Natural killer cell (primary cell): ENCODE results near the gene ITGB2. TPM values are rescaled to one million over a fixed set of nuclear protein-coding genes. Genes with fewer than 3 reads are reported as not detected.

Experiments
- ATAC-seq, 3 donors: fragments of 150-1000 bp in 2 of 3; fragments of 200-7000 bp in 1 of 3; cut with Tn5 transposase; 1 replicate in 1 of 3; 2 replicates in 2 of 3; pipeline ENCODE4 v1.10.0; 2021; ENCODE audit warnings: mild to moderate bottlenecking in 2 of 3, moderate library complexity in 2 of 3
- DNase-seq, 2 donors: peaks; one replicate each; pipeline versions ENCODE4 v3.0.0 to v3.0.0-alpha.2; 2013 to 2021; ENCODE audit warnings: mixed read lengths in 1 of 2
- H3K27ac ChIP-seq: one replicate; pipeline ENCODE4 v1.5.1; 2013; ENCODE audit warnings: mild to moderate bottlenecking, low read length
- H3K27me3 ChIP-seq: one replicate; pipeline ENCODE4 v1.6.1; 2013; ENCODE audit warnings: low read length; ENCODE audit not compliant: control insufficient read depth, insufficient read depth
- H3K36me3 ChIP-seq: one replicate; pipeline ENCODE4 v1.6.1; 2013; ENCODE audit warnings: low read length; ENCODE audit not compliant: control insufficient read depth, insufficient read depth
- H3K4me1 ChIP-seq: one replicate; pipeline ENCODE4 v1.6.1; 2013; ENCODE audit warnings: low read length; ENCODE audit not compliant: control insufficient read depth, insufficient read depth
- H3K4me3 ChIP-seq: one replicate; pipeline ENCODE4 v1.5.1; 2013; ENCODE audit warnings: low read length
- H3K9me3 ChIP-seq: one replicate; pipeline ENCODE4 v1.6.1; 2013; ENCODE audit warnings: low read length; ENCODE audit not compliant: control insufficient read depth, insufficient read depth
- H3K27ac Mint-ChIP-seq, 2 donors: one replicate each; pipeline ENCODE4 v1.8.0; 2022; ENCODE audit warnings: mild to moderate bottlenecking in 2 of 2, mixed read lengths in 2 of 2, moderate library complexity in 1 of 2
- H3K27me3 Mint-ChIP-seq, 2 donors: one replicate each; pipeline ENCODE4 v1.8.0; 2022; ENCODE audit warnings: low read depth in 2 of 2, mixed read lengths in 2 of 2
- H3K36me3 Mint-ChIP-seq: one replicate; pipeline ENCODE4 v1.8.0; 2022; ENCODE audit warnings: mixed read lengths
- H3K4me1 Mint-ChIP-seq, 2 donors: one replicate each; pipeline ENCODE4 v1.8.0; 2022; ENCODE audit warnings: mixed read lengths in 2 of 2
- H3K4me3 Mint-ChIP-seq: one replicate; pipeline ENCODE4 v1.8.0; 2022; ENCODE audit warnings: mild to moderate bottlenecking, moderate library complexity, mixed read lengths
- H3K9me3 Mint-ChIP-seq, 2 donors: one replicate each; pipeline ENCODE4 v1.8.0; 2022; ENCODE audit warnings: mixed read lengths in 2 of 2
- WGBS: methylation state at CpG from one replicate; pipeline ENCODE4 v1.1.7; 2013; ENCODE audit warnings: missing lambda C conversion rate; ENCODE audit not compliant: insufficient coverage; 5-methylcytosine and 5-hydroxymethylcytosine counted together
- intact Hi-C: fragments of 100-400 bp; cut with micrococcal nuclease; formaldehyde crosslinking; loops from one replicate; pipeline ENCODE4 v1.14.2; 2022
- total RNA-seq, 4 donors: library from RNA; stranded (reverse); fragments of 120-200 nt in 1 of 4; gene quantifications; one replicate each; pipeline versions ENCODE4 v1.2.3 to v1.2.4, GENCODE V29; 2013 to 2022
- TF ChIP-seq, protein P1 (sequence below): fragments of 200-600 bp; IDR thresholded peaks from one replicate; pipeline ENCODE4 v1.8.0; 2022; ENCODE audit warnings: antibody characterized with exemption

Gene ITGB2
- total RNA-seq, 3 donors from 2014 or later (not counting 1 experiment from before 2014, with no cell fraction given) = 1,223 to 1,393 (median 1,250) TPM

DNA sequence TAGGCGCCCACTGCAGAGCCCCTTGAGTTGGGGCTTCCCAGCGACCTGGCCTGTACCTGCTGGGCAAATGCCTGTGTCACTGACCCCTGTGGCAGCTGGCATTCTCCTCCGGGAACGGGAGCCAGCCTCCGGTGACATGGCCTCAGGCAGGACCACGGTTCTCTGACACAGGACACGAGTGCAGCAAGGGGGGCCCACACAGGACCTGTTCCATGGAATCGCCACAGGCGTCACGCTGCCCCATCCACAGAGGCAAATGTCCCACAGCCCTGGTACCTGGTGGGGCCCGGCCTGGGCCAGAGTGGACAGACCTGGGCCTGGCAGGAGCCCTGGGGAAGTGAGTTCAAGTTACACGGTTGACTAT lies 2.6 kb downstream of the ITGB2 start:
- no peaks in the 10 kb centered on the region for H3K36me3 Mint-ChIP-seq
- H3K4me1 ChIP-seq = peaks cover 86% of the 10 kb centered on the region
- no peak for DNase-seq
- TF ChIP-seq, protein P1, sequence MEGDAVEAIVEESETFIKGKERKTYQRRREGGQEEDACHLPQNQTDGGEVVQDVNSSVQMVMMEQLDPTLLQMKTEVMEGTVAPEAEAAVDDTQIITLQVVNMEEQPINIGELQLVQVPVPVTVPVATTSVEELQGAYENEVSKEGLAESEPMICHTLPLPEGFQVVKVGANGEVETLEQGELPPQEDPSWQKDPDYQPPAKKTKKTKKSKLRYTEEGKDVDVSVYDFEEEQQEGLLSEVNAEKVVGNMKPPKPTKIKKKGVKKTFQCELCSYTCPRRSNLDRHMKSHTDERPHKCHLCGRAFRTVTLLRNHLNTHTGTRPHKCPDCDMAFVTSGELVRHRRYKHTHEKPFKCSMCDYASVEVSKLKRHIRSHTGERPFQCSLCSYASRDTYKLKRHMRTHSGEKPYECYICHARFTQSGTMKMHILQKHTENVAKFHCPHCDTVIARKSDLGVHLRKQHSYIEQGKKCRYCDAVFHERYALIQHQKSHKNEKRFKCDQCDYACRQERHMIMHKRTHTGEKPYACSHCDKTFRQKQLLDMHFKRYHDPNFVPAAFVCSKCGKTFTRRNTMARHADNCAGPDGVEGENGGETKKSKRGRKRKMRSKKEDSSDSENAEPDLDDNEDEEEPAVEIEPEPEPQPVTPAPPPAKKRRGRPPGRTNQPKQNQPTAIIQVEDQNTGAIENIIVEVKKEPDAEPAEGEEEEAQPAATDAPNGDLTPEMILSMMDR = no peak
- H3K27me3 Mint-ChIP-seq = no peaks in the 10 kb centered on the region
- no peaks in the 10 kb centered on the region for H3K27me3 ChIP-seq
- intact Hi-C loops = no loop called here
- peaks cover 27% of the 10 kb centered on the region for H3K36me3 ChIP-seq
- H3K9me3 ChIP-seq = no peaks in the 10 kb centered on the region
- H3K4me3 Mint-ChIP-seq = peak overlapping the region; percentile 92
- H3K9me3 Mint-ChIP-seq = no peaks in the 10 kb centered on the region
- H3K27ac Mint-ChIP-seq = peak overlapping the region; percentile 92 to 98
- peak overlapping the region; percentile 99 for H3K4me3 ChIP-seq
- H3K4me1 Mint-ChIP-seq = peaks cover 74 to 95% of the 10 kb centered on the region in 2 donors
- no peak for ATAC-seq
- WGBS = 65% methylated on average over 12 of the region's 12 CpGs
- peak overlapping the region; percentile 78 for H3K27ac ChIP-seq

- H3K36me3 Mint-ChIP-seq = no peaks in the 10 kb centered on the region
- H3K4me1 Mint-ChIP-seq = peaks cover 69 to 94% of the 10 kb centered on the region in 2 donors
- intact Hi-C loops = no loop called here
- H3K27me3 ChIP-seq = no peaks in the 10 kb centered on the region
- H3K9me3 Mint-ChIP-seq = no peaks in the 10 kb centered on the region
- WGBS = 68% methylated on average over 15 of the region's 15 CpGs
- H3K27me3 Mint-ChIP-seq = no peaks in the 10 kb centered on the region
- peak overlapping the region; percentile 78 for H3K27ac ChIP-seq
- H3K27ac Mint-ChIP-seq = peak overlapping the region; percentile 92 to 98
- H3K4me1 ChIP-seq = peaks cover 87% of the 10 kb centered on the region
- peaks cover 27% of the 10 kb centered on the region for H3K36me3 ChIP-seq
- H3K4me3 Mint-ChIP-seq = peak overlapping the region; percentile 92
- H3K4me3 ChIP-seq = peak overlapping the region; percentile 99
- no peaks in the 10 kb centered on the region for H3K9me3 ChIP-seq
- DNase-seq = no peak
- ATAC-seq = no peak
- TF ChIP-seq, protein P1 = no peak
Measured at GRCh38 chr21:44917446-44918106, 3.1 kb downstream of the ITGB2 start.

GRCh38 chr21:44916965-44917364 lies 3.7 kb downstream of the ITGB2 start:
- intact Hi-C loops = no loop called here
- ATAC-seq = no peak

More at GRCh38 chr21:44916965-44917364, 3.7 kb downstream of the ITGB2 start:
- H3K27ac ChIP-seq = peak overlapping the region; percentile 37
- no peaks in the 10 kb centered on the region for H3K9me3 ChIP-seq
- TF ChIP-seq, protein P1 = no peak
- peaks cover 87% of the 10 kb centered on the region for H3K4me1 ChIP-seq
- no peaks in the 10 kb centered on the region for H3K27me3 ChIP-seq
- Mint-ChIP-seq H3K4me3 (peak overlapping the region; percentile 92), H3K36me3 (no peaks in the 10 kb centered on the region), H3K27me3 (no peaks in the 10 kb centered on the region), H3K9me3 (no peaks in the 10 kb centered on the region), H3K27ac (peak overlapping the region; percentile 92 to 98), H3K4me1 (peaks cover 70 to 94% of the 10 kb centered on the region in 2 donors)
- 47% methylated on average over 7 of the region's 7 CpGs for WGBS
- H3K36me3 ChIP-seq = peaks cover 27% of the 10 kb centered on the region
- peak overlapping the region; percentile 9 for H3K4me3 ChIP-seq
- peak in 1 of 2 donors; percentile 50 for DNase-seq
